ENCODE data around the gene GDF9.

Gene GDF9

DNA sequence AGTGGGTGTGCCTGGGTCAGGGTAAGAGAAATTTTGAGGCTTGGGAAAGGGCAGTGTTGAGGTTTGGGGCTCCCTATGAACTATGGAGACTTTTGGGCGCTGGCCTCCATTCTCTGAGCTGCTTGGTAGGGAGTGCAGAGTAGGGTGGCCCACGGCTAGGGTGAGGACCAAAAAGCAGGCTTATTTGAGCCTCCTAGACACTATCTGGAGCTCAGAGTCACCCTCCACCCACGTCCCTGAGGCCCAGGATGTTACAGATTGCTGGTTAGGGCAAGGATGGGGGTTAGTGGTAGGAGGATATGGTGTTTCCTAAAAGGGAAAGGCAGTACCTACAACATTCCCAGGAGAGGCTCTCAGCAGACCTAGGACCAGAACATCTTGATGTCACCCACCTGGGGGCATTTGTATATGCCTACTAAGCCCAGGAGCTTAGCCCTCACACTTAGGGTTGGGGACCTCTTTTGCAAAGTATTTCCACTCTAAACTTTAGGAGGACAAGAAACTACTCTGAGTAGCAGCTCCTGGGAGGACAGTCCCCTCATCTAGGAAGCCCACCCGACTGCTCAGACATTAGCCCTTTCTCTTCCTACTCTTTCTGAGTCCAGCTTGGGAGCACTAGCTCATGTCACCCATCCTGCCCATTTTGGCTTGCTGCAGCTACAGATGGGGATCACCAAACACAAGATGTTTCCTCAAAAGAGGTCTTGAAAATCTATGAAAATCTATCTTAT, 38.2 kb downstream of the GDF9 start:
- no peak overlapping the region for H3K27ac ChIP-seq (ENCODE audit: insufficient read depth in 1 of 2, low read depth in 1 of 2, low read length in 2 of 2, poor library complexity in 1 of 2, severe bottlenecking in 2 of 2)
- peaks cover 0 to 32% (median 25%) of the 10 kb centered on the region in 4 experiments for H3K4me1 ChIP-seq (ENCODE audit: control extremely low read depth in 1 of 4, control insufficient read depth in 4 of 4, insufficient read depth in 4 of 4, low read length in 3 of 4)
- H3K27me3 ChIP-seq (replicated peaks in 2 of 5; ENCODE audit: control insufficient read depth in 4 of 5, insufficient read depth in 5 of 5, low read length in 4 of 5), result peaks cover 0 to 79% (median 44%) of the 10 kb centered on the region in 5 experiments
- H3K9me3 ChIP-seq (ENCODE audit: control extremely low read depth in 1 of 5, control insufficient read depth in 4 of 5, insufficient read depth in 2 of 5, low read depth in 1 of 5, low read length in 4 of 5), result no peaks in the 10 kb centered on the region
- H3K4me3 ChIP-seq (ENCODE audit: control insufficient read depth in 1 of 7, extremely low read depth in 1 of 7, insufficient read depth in 4 of 7, low read depth in 2 of 7, low read length in 6 of 7), result no peak overlapping the region
- H3K36me3 ChIP-seq (ENCODE audit: control insufficient read depth in 4 of 4, insufficient read depth in 4 of 4, low read length in 3 of 4), result no peaks in the 10 kb centered on the region
- DNase-seq, result no peak
- ChIA-PET CTCF (interaction anchor here (0.8 to 7.8 kb wide), 15 partner anchors 8 to 198 kb away, joined by 3 to 86 read pairs (median 4); partner anchors contain the start of gene LEAP2), POLR2A (no interaction called here)
- 97% methylated on average over 3 of the region's 4 CpGs for WGBS (ENCODE audit: insufficient coverage)

DNA sequence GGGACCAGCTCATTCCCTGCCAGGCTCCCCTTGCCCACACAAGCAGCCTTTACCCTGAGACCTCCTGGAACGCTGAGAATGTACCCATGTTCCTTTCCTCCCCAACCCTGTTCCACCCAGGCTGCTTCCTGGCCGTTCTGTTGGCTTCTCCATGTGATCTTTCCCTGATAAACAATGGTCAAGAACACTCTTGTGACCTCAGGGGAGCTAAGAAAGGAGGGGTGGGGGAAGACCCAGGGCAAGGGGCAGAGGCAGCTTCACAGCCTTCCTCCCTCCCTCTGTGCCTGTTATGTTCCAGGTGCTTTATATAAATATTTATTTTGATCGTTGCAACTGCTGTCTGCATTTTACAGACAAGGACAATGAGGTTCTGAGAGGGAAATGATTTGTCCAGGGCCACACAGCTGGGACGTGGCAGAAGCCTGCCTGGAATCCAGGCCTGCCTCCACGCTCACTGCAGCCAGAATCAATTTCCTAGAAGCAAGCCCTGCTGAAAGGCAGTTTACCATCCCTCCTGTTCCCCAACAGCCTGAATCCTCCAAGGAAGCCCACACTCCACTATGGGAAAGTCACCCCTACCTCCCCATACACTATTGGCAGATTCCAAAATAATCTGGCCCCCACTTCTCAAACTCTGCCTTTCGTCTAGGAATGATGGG, 39.7 kb downstream of the GDF9 start:
- CTCF ChIA-PET, result interaction anchor here (0.6 to 7.8 kb wide), 7 partner anchors 33 to 300 kb away, joined by 3 to 86 read pairs (median 5); partner anchors contain the start of gene LEAP2
- Histone ChIP-seq H3K4me3 (ENCODE audit: control insufficient read depth in 1 of 7, extremely low read depth in 1 of 7, insufficient read depth in 4 of 7, low read depth in 2 of 7, low read length in 6 of 7) (no peak overlapping the region), H3K27me3 (replicated peaks in 2 of 5; ENCODE audit: control insufficient read depth in 4 of 5, insufficient read depth in 5 of 5, low read length in 4 of 5) (peaks cover 0 to 83% (median 49%) of the 10 kb centered on the region in 5 experiments), H3K4me1 (ENCODE audit: control extremely low read depth in 1 of 4, control insufficient read depth in 4 of 4, insufficient read depth in 4 of 4, low read length in 3 of 4) (peaks cover 0 to 35% (median 30%) of the 10 kb centered on the region in 4 experiments), H3K36me3 (ENCODE audit: control insufficient read depth in 4 of 4, insufficient read depth in 4 of 4, low read length in 3 of 4) (no peaks in the 10 kb centered on the region), H3K27ac (ENCODE audit: insufficient read depth in 1 of 2, low read depth in 1 of 2, low read length in 2 of 2, poor library complexity in 1 of 2, severe bottlenecking in 2 of 2) (no peak overlapping the region), H3K9me3 (ENCODE audit: control extremely low read depth in 1 of 5, control insufficient read depth in 4 of 5, insufficient read depth in 2 of 5, low read depth in 1 of 5, low read length in 4 of 5) (no peaks in the 10 kb centered on the region)
- 77% methylated on average over 3 of the region's 6 CpGs for WGBS (ENCODE audit: insufficient coverage)
- POLR2A ChIA-PET, result interaction anchor here (1.2 kb wide), 1 partner anchor 40 kb away, joined by 3 read pairs; the partner anchor contains the start of genes GDF9 and UQCRQ
- no peak for DNase-seq

- POLR2A ChIA-PET, result interaction anchor here (1.2 kb wide), 1 partner anchor 41 kb away, joined by 3 read pairs; the partner anchor contains the start of genes GDF9 and UQCRQ
- peaks cover 0 to 80% (median 46%) of the 10 kb centered on the region in 5 experiments for H3K27me3 ChIP-seq (replicated peaks in 2 of 5; ENCODE audit: control insufficient read depth in 4 of 5, insufficient read depth in 5 of 5, low read length in 4 of 5)
- 12% methylated on average over 33 of the region's 43 CpGs for WGBS (ENCODE audit: insufficient coverage)
- peaks cover 0 to 35% (median 30%) of the 10 kb centered on the region in 4 experiments for H3K4me1 ChIP-seq (ENCODE audit: control extremely low read depth in 1 of 4, control insufficient read depth in 4 of 4, insufficient read depth in 4 of 4, low read length in 3 of 4)
- CTCF ChIA-PET, result interaction anchor here (1.0 to 7.8 kb wide), 7 partner anchors 17 to 320 kb away, joined by 3 to 86 read pairs (median 5); partner anchors contain the start of gene LEAP2
- peak overlapping the region in 5 of 7 experiments; percentile 18 to 70 (median 60) for H3K4me3 ChIP-seq (ENCODE audit: control insufficient read depth in 1 of 7, extremely low read depth in 1 of 7, insufficient read depth in 4 of 7, low read depth in 2 of 7, low read length in 6 of 7)
- no peak overlapping the region for H3K27ac ChIP-seq (ENCODE audit: insufficient read depth in 1 of 2, low read depth in 1 of 2, low read length in 2 of 2, poor library complexity in 1 of 2, severe bottlenecking in 2 of 2)
- no peaks in the 10 kb centered on the region for H3K36me3 ChIP-seq (ENCODE audit: control insufficient read depth in 4 of 4, insufficient read depth in 4 of 4, low read length in 3 of 4)
- DNase-seq, result peak in 1 of 3 donors; percentile 33
- H3K9me3 ChIP-seq (ENCODE audit: control extremely low read depth in 1 of 5, control insufficient read depth in 4 of 5, insufficient read depth in 2 of 5, low read depth in 1 of 5, low read length in 4 of 5), result no peaks in the 10 kb centered on the region
Observed at GRCh38 chr5:132825834-132826391, 40.4 kb downstream of the GDF9 start.

DNA sequence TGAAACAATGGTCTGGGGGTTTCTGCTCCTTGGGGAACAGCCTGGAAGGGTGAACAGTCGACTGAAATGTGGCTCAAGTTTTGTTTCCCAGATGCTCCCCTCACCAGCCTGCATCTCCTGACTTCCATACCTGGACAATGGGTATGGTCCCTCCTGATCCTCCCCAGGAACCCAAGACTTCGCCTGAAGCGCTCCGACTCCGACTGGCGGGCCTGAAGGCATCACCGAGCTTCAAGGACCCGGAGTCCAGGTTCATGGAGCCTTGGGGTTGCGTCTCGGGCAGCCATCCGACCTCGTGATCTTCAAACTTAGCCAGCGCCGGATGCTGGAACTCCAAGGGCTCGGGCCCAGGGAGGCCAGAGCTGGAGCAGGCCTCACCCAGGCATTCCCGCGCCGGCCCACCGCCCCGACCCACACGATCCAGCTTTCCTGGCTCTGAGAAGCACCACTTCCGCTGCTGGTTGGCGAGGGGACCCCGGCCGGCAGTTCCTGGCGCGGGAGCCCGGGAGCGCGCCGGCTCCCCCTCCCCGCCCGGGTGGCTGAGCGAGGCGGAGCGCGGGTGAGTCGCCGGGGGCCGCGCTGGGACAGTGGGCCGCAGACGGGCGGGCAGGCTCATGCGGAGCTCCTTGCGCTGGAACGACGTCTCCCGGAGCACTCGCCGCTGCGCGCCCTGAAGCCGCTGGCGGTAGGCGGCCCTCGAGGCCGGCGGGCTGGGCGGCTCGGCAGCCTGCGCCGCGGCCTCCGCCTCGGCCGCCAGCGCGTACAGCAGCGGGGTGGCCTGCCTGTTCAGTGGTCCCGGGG, 41.0 kb downstream of the GDF9 start:
- ChIA-PET CTCF (interaction anchor here (1.0 to 7.8 kb wide), 10 partner anchors 10 to 319 kb away, joined by 3 to 86 read pairs (median 4); partner anchors contain the start of gene LEAP2), POLR2A (interaction anchor here (1.2 kb wide), 1 partner anchor 41 kb away, joined by 3 read pairs; the partner anchor contains the start of genes GDF9 and UQCRQ)
- no peaks in the 10 kb centered on the region for H3K36me3 ChIP-seq (ENCODE audit: control insufficient read depth in 4 of 4, insufficient read depth in 4 of 4, low read length in 3 of 4)
- H3K4me1 ChIP-seq (ENCODE audit: control extremely low read depth in 1 of 4, control insufficient read depth in 4 of 4, insufficient read depth in 4 of 4, low read length in 3 of 4), result peaks cover 0 to 30% (median 26%) of the 10 kb centered on the region in 4 experiments
- peaks cover 0 to 77% (median 43%) of the 10 kb centered on the region in 5 experiments for H3K27me3 ChIP-seq (replicated peaks in 2 of 5; ENCODE audit: control insufficient read depth in 4 of 5, insufficient read depth in 5 of 5, low read length in 4 of 5)
- peak in 2 of 3 donors; percentile 28 to 50 for DNase-seq
- H3K9me3 ChIP-seq (ENCODE audit: control extremely low read depth in 1 of 5, control insufficient read depth in 4 of 5, insufficient read depth in 2 of 5, low read depth in 1 of 5, low read length in 4 of 5), result no peaks in the 10 kb centered on the region
- H3K27ac ChIP-seq (ENCODE audit: insufficient read depth in 1 of 2, low read depth in 1 of 2, low read length in 2 of 2, poor library complexity in 1 of 2, severe bottlenecking in 2 of 2), result no peak overlapping the region
- 15% methylated on average over 66 of the region's 71 CpGs for WGBS (ENCODE audit: insufficient coverage)
- peak overlapping the region in 5 of 7 experiments; percentile 18 to 70 (median 60) for H3K4me3 ChIP-seq (ENCODE audit: control insufficient read depth in 1 of 7, extremely low read depth in 1 of 7, insufficient read depth in 4 of 7, low read depth in 2 of 7, low read length in 6 of 7)

GRCh38 chr5:132824426-132824825, 41.8 kb downstream of the GDF9 start:
- Histone ChIP-seq H3K4me1 (ENCODE audit: control extremely low read depth in 1 of 4, control insufficient read depth in 4 of 4, insufficient read depth in 4 of 4, low read length in 3 of 4) (peaks cover 0 to 33% (median 23%) of the 10 kb centered on the region in 4 experiments), H3K36me3 (ENCODE audit: control insufficient read depth in 4 of 4, insufficient read depth in 4 of 4, low read length in 3 of 4) (no peaks in the 10 kb centered on the region), H3K27ac (ENCODE audit: insufficient read depth in 1 of 2, low read depth in 1 of 2, low read length in 2 of 2, poor library complexity in 1 of 2, severe bottlenecking in 2 of 2) (no peak overlapping the region), H3K27me3 (replicated peaks in 2 of 5; ENCODE audit: control insufficient read depth in 4 of 5, insufficient read depth in 5 of 5, low read length in 4 of 5) (peaks cover 0 to 76% (median 41%) of the 10 kb centered on the region in 5 experiments), H3K4me3 (ENCODE audit: control insufficient read depth in 1 of 7, extremely low read depth in 1 of 7, insufficient read depth in 4 of 7, low read depth in 2 of 7, low read length in 6 of 7) (no peak overlapping the region), H3K9me3 (ENCODE audit: control extremely low read depth in 1 of 5, control insufficient read depth in 4 of 5, insufficient read depth in 2 of 5, low read depth in 1 of 5, low read length in 4 of 5) (no peaks in the 10 kb centered on the region)
- WGBS (ENCODE audit: insufficient coverage), result 90% methylated on average over 2 of the region's 3 CpGs
- CTCF ChIA-PET, result interaction anchor here (0.6 to 7.8 kb wide), 10 partner anchors 9 to 70 kb away, joined by 3 to 86 read pairs (median 4); partner anchors contain the start of gene LEAP2
- no peak for DNase-seq
- POLR2A ChIA-PET, result no interaction called here

DNA sequence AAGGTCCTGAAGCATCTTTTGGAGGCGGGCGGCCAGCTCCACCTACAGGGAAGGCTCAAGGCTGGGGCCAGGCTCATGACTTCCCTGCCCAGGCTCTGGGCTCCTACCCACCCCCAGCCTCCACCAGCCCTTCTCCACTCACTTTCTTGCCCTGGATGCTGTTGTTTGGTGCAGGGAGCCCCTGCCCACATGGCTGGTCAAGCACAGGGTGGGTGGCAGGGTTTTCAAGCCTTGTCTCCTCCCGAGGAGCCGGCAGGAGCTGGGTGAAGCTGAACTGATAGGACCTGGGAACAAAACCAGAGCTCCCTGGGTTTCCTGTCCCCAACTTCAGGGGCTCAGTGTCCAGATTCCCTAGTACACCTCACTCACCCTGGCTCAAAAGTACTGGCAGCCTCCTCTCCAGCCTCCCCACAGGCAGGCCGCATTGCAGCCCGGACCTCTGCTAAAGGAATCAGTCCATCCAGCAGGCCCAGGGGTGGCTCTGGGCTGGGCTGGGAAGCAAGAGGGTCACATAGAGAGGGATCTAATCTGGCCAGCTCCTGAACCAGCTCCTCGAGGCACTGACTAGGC, 42.7 kb downstream of the GDF9 start:
- no peak overlapping the region for H3K27ac ChIP-seq (ENCODE audit: insufficient read depth in 1 of 2, low read depth in 1 of 2, low read length in 2 of 2, poor library complexity in 1 of 2, severe bottlenecking in 2 of 2)
- peak overlapping the region in 2 of 7 experiments; percentile 59 to 61 for H3K4me3 ChIP-seq (ENCODE audit: control insufficient read depth in 1 of 7, extremely low read depth in 1 of 7, insufficient read depth in 4 of 7, low read depth in 2 of 7, low read length in 6 of 7)
- DNase-seq, result no peak
- CTCF ChIA-PET, result interaction anchor here (0.6 to 2.7 kb wide), 13 partner anchors 8 to 437 kb away, joined by 3 to 7 read pairs (median 3); no protein-coding TSS in a partner anchor
- WGBS (ENCODE audit: insufficient coverage), result 82% methylated on average over 3 of the region's 7 CpGs
- POLR2A ChIA-PET, result no interaction called here
- H3K27me3 ChIP-seq (replicated peaks in 2 of 5; ENCODE audit: control insufficient read depth in 4 of 5, insufficient read depth in 5 of 5, low read length in 4 of 5), result peaks cover 0 to 76% (median 39%) of the 10 kb centered on the region in 5 experiments
- H3K4me1 ChIP-seq (ENCODE audit: control extremely low read depth in 1 of 4, control insufficient read depth in 4 of 4, insufficient read depth in 4 of 4, low read length in 3 of 4), result peaks cover 0 to 32% (median 22%) of the 10 kb centered on the region in 4 experiments
- no peaks in the 10 kb centered on the region for H3K36me3 ChIP-seq (ENCODE audit: control insufficient read depth in 4 of 4, insufficient read depth in 4 of 4, low read length in 3 of 4)
- H3K9me3 ChIP-seq (ENCODE audit: control extremely low read depth in 1 of 5, control insufficient read depth in 4 of 5, insufficient read depth in 2 of 5, low read depth in 1 of 5, low read length in 4 of 5), result no peaks in the 10 kb centered on the region

Data from common myeloid progenitor, CD34-positive (primary cell).